NB4 (cell line): ENCODE measurements around the gene SOHLH1.

ENCODE experiments used
- DNase-seq: peaks from one replicate; pipeline ENCODE4 v3.0.0; 2010; ENCODE audit warnings: low read depth
- H3K4me3 ChIP-seq: one replicate; pipeline ENCODE4 v1.5.1; 2011; ENCODE audit warnings: mild to moderate bottlenecking, low read depth, low read length, moderate library complexity
- MYC ChIP-seq: IDR thresholded peaks from 2 replicates; pipeline ENCODE4 v1.6.1; 2011; ENCODE audit warnings: low read depth, low read length
- POLR2A ChIP-seq: IDR thresholded peaks from 2 replicates; pipeline ENCODE4 v1.6.1; 2011; ENCODE audit warnings: mild to moderate bottlenecking; ENCODE audit not compliant: insufficient read length; ENCODE audit errors: extremely low read depth
- TF ChIP-seq, protein P1 (sequence below): IDR thresholded peaks from one replicate; pipeline ENCODE4 v1.5.1; 2012; ENCODE audit warnings: low read depth, low read length
- TF ChIP-seq, protein P2 (sequence below): IDR thresholded peaks from 2 replicates; pipeline ENCODE4 v1.6.1; 2011; ENCODE audit warnings: low read depth, low read length

The SOHLH1 gene

DNA sequence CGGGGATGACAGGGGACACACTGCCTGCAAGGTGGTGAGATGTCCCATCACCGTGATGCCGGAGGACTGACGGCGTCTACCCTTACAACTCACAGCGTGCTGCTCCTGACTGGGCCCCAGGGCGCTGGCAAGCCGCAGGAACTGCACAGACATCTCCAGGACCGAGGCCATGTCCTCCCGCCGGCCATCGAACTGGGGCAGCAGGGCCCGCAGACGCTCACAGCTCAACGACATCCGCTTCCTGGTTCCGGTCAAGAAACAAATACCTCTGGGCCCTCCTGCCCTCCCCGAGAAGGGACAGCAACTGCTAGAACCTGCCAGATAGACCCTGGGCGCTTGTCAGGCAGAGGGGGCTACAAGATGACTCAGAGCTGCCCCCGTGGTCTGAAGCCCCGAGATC is 1.0 kb downstream of the SOHLH1 start:
- DNase-seq = no peak
- no peak overlapping the region for H3K4me3 ChIP-seq
- no peak for TF ChIP-seq POLR2A
- TF ChIP-seq, protein P1, sequence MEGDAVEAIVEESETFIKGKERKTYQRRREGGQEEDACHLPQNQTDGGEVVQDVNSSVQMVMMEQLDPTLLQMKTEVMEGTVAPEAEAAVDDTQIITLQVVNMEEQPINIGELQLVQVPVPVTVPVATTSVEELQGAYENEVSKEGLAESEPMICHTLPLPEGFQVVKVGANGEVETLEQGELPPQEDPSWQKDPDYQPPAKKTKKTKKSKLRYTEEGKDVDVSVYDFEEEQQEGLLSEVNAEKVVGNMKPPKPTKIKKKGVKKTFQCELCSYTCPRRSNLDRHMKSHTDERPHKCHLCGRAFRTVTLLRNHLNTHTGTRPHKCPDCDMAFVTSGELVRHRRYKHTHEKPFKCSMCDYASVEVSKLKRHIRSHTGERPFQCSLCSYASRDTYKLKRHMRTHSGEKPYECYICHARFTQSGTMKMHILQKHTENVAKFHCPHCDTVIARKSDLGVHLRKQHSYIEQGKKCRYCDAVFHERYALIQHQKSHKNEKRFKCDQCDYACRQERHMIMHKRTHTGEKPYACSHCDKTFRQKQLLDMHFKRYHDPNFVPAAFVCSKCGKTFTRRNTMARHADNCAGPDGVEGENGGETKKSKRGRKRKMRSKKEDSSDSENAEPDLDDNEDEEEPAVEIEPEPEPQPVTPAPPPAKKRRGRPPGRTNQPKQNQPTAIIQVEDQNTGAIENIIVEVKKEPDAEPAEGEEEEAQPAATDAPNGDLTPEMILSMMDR = no peak
- TF ChIP-seq, protein P2, sequence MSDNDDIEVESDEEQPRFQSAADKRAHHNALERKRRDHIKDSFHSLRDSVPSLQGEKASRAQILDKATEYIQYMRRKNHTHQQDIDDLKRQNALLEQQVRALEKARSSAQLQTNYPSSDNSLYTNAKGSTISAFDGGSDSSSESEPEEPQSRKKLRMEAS = no peak
- TF ChIP-seq MYC = no peak

DNA sequence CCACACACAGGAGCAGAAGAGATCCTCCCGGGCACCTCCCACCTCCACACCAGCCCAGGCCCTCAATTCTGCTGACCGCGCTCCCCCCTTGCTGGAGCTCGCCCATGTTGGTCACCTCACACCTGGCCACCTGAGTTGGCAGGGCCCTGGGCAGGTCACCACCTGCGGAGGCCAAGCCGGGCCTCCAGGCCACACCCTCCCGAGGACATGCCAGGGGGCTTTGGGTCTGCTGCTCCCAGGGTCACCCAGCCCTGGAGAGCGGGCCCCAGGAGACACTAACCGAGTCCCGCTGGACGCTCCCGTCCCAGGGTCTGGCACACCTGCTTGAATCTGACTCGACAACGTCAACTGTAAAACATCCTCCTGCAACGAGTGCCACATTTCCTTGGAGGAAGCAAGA is 2.1 kb downstream of the SOHLH1 start:
- H3K4me3 ChIP-seq = no peak overlapping the region
- TF ChIP-seq MYC = no peak
- TF ChIP-seq, protein P2 = no peak
- TF ChIP-seq, protein P1 = no peak
- no peak for TF ChIP-seq POLR2A
- no peak for DNase-seq

- no peak for TF ChIP-seq POLR2A
- TF ChIP-seq MYC = no peak
- TF ChIP-seq, protein P1 = no peak
- TF ChIP-seq, protein P2 = no peak
- H3K4me3 ChIP-seq = no peak overlapping the region
- DNase-seq = no peak
Observed at GRCh38 chr9:135696446-135696845, 2.8 kb downstream of the SOHLH1 start.

DNA sequence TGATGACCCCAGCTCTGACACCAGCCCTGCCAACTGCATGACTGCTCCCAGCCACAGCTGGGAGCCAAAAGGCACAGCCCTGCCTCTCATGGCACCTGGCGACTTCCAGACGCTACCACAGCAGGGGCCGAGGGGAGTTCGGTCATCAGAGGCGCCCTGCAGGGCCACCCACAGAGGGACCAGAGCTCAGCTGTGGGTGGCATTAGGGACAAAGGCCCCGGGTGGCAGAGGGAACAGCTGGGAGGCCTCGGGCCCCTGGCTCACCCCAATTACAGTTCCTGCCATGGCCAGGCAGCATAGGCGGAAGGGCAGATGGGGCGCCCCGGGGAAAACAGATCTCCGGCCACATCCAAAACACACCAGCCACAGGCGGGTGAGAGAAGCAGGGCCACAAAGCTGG is 3.6 kb downstream of the SOHLH1 start:
- no peak for DNase-seq
- no peak overlapping the region for H3K4me3 ChIP-seq
- TF ChIP-seq, protein P1 = no peak
- no peak for TF ChIP-seq POLR2A
- TF ChIP-seq MYC = no peak
- TF ChIP-seq, protein P2 = no peak

GRCh38 chr9:135695036-135695435 is 4.2 kb downstream of the SOHLH1 start:
- TF ChIP-seq, protein P1 = no peak
- TF ChIP-seq, protein P2 = no peak
- TF ChIP-seq MYC = no peak
- no peak for TF ChIP-seq POLR2A
- DNase-seq = no peak
- no peak overlapping the region for H3K4me3 ChIP-seq

GRCh38 chr9:135694414-135694813 is 4.9 kb downstream of the SOHLH1 start:
- no peak for DNase-seq
- TF ChIP-seq MYC = no peak
- TF ChIP-seq, protein P2 = no peak
- TF ChIP-seq POLR2A = no peak
- TF ChIP-seq, protein P1 = no peak
- H3K4me3 ChIP-seq = no peak overlapping the region
